ENCODE measurements around the gene SMAD6. TPM values are rescaled to one million over a fixed set of nuclear protein-coding genes. Genes with fewer than 3 reads are reported as not detected.

SMAD6 gene
- polyA plus RNA-seq, 1 donor from 2014 or later = 0.16 TPM

DNA sequence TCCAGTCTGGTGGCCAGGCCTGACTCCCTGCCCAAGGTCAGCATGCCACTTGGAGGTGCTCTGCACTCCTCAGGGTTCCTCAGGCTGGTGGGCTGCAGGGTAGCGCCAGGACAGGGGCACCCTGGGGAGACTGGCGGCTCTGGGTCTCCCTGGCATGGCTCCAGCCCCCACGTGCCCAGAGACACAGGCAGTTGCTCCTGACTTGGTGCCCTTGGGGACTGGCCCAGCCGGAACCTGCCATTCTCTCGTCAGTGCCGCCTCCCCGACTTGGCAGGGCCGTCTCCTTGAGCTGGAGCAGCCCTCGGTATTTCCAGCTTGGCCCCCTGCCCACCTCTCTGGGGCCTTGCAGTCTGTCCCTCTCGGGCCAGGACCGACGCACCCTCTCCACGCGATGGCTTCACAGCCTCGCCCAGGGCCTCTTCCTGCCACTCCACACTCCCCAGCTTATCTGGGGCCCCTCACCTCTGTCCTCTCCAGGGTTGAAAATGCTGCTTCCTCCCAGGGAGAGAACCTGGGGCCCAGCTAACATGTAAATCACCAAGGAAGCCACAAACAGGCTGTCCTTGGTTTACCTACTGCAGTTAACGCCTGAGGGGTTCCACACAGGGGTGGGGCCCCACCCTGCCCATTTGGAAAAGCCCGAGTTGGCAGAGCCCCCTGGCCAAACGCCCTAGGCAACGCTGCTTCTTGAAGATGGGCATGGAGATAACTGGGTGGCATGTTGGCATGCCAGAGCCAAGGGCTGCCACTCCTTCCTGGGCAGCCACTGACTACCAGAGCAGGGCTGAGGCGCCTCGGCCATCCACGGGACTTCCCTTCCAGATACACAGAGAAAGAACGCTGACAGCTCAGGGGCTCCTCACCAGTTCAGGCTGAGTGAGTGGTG is 61.4 kb downstream of the SMAD6 start:
- no peak overlapping the region for H3K4me2 ChIP-seq (ENCODE audit: low read length)
- H2AFZ ChIP-seq (ENCODE audit: low read depth, low read length) = no peak overlapping the region
- no peak overlapping the region for H3K9ac ChIP-seq (ENCODE audit: low read length)
- no peaks in the 10 kb centered on the region for H3K9me2 ChIP-seq (ENCODE audit: insufficient read depth, low read length)
- no peaks in the 10 kb centered on the region for H3K9me3 ChIP-seq (ENCODE audit: low read length)
- H3K36me3 ChIP-seq (ENCODE audit: insufficient read depth, low read length) = no peaks in the 10 kb centered on the region
- H3K27me3 ChIP-seq (ENCODE audit: insufficient read depth, low read depth, low read length) = no peaks in the 10 kb centered on the region
- no peak overlapping the region for H3K27ac ChIP-seq (ENCODE audit: low read length)
- no peaks in the 10 kb centered on the region for H4K20me1 ChIP-seq (ENCODE audit: insufficient read depth)
- H3K79me2 ChIP-seq (replicated peaks; ENCODE audit: insufficient read depth, low read length) = no peaks in the 10 kb centered on the region
- no peak overlapping the region for H3K4me3 ChIP-seq (ENCODE audit: low read length)
- TF ChIP-seq MXI1 (conservative IDR thresholded peaks at IDR 0.05; ENCODE audit: poor library complexity, severe bottlenecking) = no peak
- TF ChIP-seq RAD21 (conservative IDR thresholded peaks at IDR 0.05) = no peak
- no peak for TF ChIP-seq EP300 (conservative IDR thresholded peaks at IDR 0.05; ENCODE audit: poor library complexity, severe bottlenecking)
- TF ChIP-seq, protein P1, sequence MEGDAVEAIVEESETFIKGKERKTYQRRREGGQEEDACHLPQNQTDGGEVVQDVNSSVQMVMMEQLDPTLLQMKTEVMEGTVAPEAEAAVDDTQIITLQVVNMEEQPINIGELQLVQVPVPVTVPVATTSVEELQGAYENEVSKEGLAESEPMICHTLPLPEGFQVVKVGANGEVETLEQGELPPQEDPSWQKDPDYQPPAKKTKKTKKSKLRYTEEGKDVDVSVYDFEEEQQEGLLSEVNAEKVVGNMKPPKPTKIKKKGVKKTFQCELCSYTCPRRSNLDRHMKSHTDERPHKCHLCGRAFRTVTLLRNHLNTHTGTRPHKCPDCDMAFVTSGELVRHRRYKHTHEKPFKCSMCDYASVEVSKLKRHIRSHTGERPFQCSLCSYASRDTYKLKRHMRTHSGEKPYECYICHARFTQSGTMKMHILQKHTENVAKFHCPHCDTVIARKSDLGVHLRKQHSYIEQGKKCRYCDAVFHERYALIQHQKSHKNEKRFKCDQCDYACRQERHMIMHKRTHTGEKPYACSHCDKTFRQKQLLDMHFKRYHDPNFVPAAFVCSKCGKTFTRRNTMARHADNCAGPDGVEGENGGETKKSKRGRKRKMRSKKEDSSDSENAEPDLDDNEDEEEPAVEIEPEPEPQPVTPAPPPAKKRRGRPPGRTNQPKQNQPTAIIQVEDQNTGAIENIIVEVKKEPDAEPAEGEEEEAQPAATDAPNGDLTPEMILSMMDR (IDR thresholded peaks at IDR 0.05; ENCODE audit: poor library complexity, severe bottlenecking) = no peak
- no peak for TF ChIP-seq SMC3 (conservative IDR thresholded peaks at IDR 0.05; ENCODE audit: poor library complexity)
- H3F3A ChIP-seq (ENCODE audit: insufficient read depth, low read length, poor library complexity, severe bottlenecking) = no peaks in the 10 kb centered on the region

DNA sequence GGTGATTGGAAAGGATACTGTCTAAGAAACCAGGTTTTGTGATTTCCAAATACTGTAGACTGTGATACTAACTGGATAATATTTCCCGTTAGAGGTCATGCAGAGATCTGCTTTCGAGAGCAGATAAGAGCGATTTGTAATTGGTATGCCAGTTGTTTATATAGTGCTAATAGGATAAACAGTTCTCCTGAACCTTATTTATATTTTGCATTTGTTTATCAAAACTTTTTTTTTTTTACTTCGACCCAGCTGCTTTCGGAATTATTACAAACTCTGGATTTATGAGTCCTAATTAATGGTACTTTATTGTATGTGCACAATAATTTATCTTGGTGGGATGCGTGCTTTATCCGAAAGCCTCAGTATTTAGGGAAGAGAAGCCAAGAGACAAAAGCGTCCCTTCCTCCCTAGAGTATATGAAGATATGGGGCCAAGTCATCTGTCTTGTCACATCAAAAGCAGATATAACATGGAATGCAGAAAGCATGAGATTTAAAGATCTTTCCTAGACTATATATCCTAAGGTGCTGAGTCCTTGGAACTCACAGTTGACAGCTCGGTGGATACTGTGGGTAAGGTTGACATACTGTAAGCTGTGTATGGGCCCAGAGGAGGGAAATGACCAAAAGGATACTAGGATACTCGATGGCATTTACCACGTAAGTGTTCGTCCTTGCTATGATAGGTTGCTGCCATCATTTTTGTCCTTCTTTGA is 62.2 kb downstream of the SMAD6 start:
- Histone ChIP-seq H3K27me3 (ENCODE audit: insufficient read depth, low read depth, low read length) (no peaks in the 10 kb centered on the region), H3F3A (ENCODE audit: insufficient read depth, low read length, poor library complexity, severe bottlenecking) (no peaks in the 10 kb centered on the region), H4K20me1 (ENCODE audit: insufficient read depth) (no peaks in the 10 kb centered on the region), H3K27ac (ENCODE audit: low read length) (no peak overlapping the region), H3K9ac (ENCODE audit: low read length) (no peak overlapping the region), H3K9me2 (ENCODE audit: insufficient read depth, low read length) (no peaks in the 10 kb centered on the region), H3K79me2 (replicated peaks; ENCODE audit: insufficient read depth, low read length) (no peaks in the 10 kb centered on the region), H3K4me3 (ENCODE audit: low read length) (no peak overlapping the region), H3K4me2 (ENCODE audit: low read length) (no peak overlapping the region), H3K9me3 (ENCODE audit: low read length) (no peaks in the 10 kb centered on the region), H3K36me3 (ENCODE audit: insufficient read depth, low read length) (no peaks in the 10 kb centered on the region), H2AFZ (ENCODE audit: low read depth, low read length) (no peak overlapping the region)
- TF ChIP-seq, protein P2, sequence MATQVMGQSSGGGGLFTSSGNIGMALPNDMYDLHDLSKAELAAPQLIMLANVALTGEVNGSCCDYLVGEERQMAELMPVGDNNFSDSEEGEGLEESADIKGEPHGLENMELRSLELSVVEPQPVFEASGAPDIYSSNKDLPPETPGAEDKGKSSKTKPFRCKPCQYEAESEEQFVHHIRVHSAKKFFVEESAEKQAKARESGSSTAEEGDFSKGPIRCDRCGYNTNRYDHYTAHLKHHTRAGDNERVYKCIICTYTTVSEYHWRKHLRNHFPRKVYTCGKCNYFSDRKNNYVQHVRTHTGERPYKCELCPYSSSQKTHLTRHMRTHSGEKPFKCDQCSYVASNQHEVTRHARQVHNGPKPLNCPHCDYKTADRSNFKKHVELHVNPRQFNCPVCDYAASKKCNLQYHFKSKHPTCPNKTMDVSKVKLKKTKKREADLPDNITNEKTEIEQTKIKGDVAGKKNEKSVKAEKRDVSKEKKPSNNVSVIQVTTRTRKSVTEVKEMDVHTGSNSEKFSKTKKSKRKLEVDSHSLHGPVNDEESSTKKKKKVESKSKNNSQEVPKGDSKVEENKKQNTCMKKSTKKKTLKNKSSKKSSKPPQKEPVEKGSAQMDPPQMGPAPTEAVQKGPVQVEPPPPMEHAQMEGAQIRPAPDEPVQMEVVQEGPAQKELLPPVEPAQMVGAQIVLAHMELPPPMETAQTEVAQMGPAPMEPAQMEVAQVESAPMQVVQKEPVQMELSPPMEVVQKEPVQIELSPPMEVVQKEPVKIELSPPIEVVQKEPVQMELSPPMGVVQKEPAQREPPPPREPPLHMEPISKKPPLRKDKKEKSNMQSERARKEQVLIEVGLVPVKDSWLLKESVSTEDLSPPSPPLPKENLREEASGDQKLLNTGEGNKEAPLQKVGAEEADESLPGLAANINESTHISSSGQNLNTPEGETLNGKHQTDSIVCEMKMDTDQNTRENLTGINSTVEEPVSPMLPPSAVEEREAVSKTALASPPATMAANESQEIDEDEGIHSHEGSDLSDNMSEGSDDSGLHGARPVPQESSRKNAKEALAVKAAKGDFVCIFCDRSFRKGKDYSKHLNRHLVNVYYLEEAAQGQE (IDR thresholded peaks at IDR 0.05; ENCODE audit: borderline replicate concordance) = no peak
- TF ChIP-seq MXI1 (conservative IDR thresholded peaks at IDR 0.05; ENCODE audit: poor library complexity, severe bottlenecking) (no peak), TAF1 (IDR thresholded peaks at IDR 0.05; ENCODE audit: low read depth) (no peak), SMC3 (conservative IDR thresholded peaks at IDR 0.05; ENCODE audit: poor library complexity) (no peak), EP300 (conservative IDR thresholded peaks at IDR 0.05; ENCODE audit: poor library complexity, severe bottlenecking) (no peak), RAD21 (conservative IDR thresholded peaks at IDR 0.05) (no peak), POLR2AphosphoS5 (IDR thresholded peaks at IDR 0.05) (no peak), EZH2 (IDR thresholded peaks at IDR 0.05; ENCODE audit: borderline replicate concordance, insufficient read depth, low read length, poor library complexity, severe bottlenecking) (no peak)
- TF ChIP-seq, protein P1 (IDR thresholded peaks at IDR 0.05; ENCODE audit: poor library complexity, severe bottlenecking) = no peak

Data from neural cell (in vitro differentiated cells).